Endodermal cell (in vitro differentiated cells): ENCODE data around the gene MRPL49. TPM values are rescaled to one million over a fixed set of nuclear protein-coding genes. Genes with fewer than 3 reads are reported as not detected.
"Not testable (repeated sequence)": the region's sequence is repeated elsewhere in the genome, so short reads cannot be mapped to it uniquely, and the experiment has no call there.

ENCODE experiments used
- DNase-seq: peaks from one replicate; pipeline ENCODE4 v3.0.0-alpha.2; 2017
- H3K27ac ChIP-seq: 2 replicates; pipeline ENCODE4 v1.5.1; 2013; ENCODE audit warnings: mild to moderate bottlenecking, low read depth, low read length, moderate library complexity
- H3K27me3 ChIP-seq: 2 replicates; pipeline ENCODE4 v1.6.1; 2013; ENCODE audit warnings: mild to moderate bottlenecking, low read length, moderate library complexity; ENCODE audit not compliant: insufficient read depth, control insufficient read depth, poor library complexity, severe bottlenecking
- H3K36me3 ChIP-seq: 2 replicates; pipeline ENCODE4 v1.7.0; 2013; ENCODE audit warnings: mild to moderate bottlenecking, low read length, moderate library complexity; ENCODE audit not compliant: control insufficient read depth, insufficient read depth
- H3K4me1 ChIP-seq: one replicate; pipeline ENCODE4 v1.7.0; 2013; ENCODE audit warnings: low read length; ENCODE audit not compliant: control insufficient read depth, insufficient read depth
- H3K4me3 ChIP-seq: 2 replicates; pipeline ENCODE4 v1.5.1; 2013; ENCODE audit warnings: mild to moderate bottlenecking, low read length, moderate library complexity
- H3K9ac ChIP-seq: 2 replicates; pipeline ENCODE4 v1.6.1; 2013; ENCODE audit warnings: mild to moderate bottlenecking, low read length, moderate library complexity; ENCODE audit not compliant: poor library complexity, severe bottlenecking; ENCODE audit errors: extremely low read depth
- H3K9me3 ChIP-seq: 2 replicates; pipeline ENCODE4 v1.6.1; 2013; ENCODE audit warnings: mild to moderate bottlenecking, low read length, moderate library complexity; ENCODE audit not compliant: control insufficient read depth
- H3K27ac Mint-ChIP-seq: 2 replicates; pipeline ENCODE4 v1.8.0; 2020; ENCODE audit warnings: mixed read lengths
- H3K27me3 Mint-ChIP-seq: 2 replicates; pipeline ENCODE4 v1.8.0; 2021; ENCODE audit warnings: mild to moderate bottlenecking, mixed read lengths; ENCODE audit not compliant: insufficient read depth
- H3K36me3 Mint-ChIP-seq: 2 replicates; pipeline ENCODE4 v1.8.0; 2020; ENCODE audit warnings: low read depth, mixed read lengths
- H3K4me1 Mint-ChIP-seq: 2 replicates; pipeline ENCODE4 v1.8.0; 2020; ENCODE audit warnings: mixed read lengths
- H3K4me3 Mint-ChIP-seq: 2 replicates; pipeline ENCODE4 v1.8.0; 2020; ENCODE audit warnings: mild to moderate bottlenecking, moderate library complexity, mixed read lengths
- H3K9me3 Mint-ChIP-seq: 2 replicates; pipeline ENCODE4 v1.8.0; 2020; ENCODE audit warnings: mild to moderate bottlenecking, mixed read lengths
- CTCF ChIP-seq: fragments of 200-600 bp; sonication (generic); conservative IDR thresholded peaks from 2 replicates; pipeline ENCODE4 v1.5.0; 2021; ENCODE audit warnings: antibody characterized with exemption, mild to moderate bottlenecking
- WGBS, 2 experiments: methylation state at CpG; one replicate each; pipeline versions ENCODE4 v1.1.5 to v1.1.7; 2013; ENCODE audit warnings: missing lambda C conversion rate in 2 of 2, mixed read lengths in 1 of 2; ENCODE audit not compliant: insufficient coverage in 1 of 2, insufficient read length in 1 of 2; 5-methylcytosine and 5-hydroxymethylcytosine counted together
- total RNA-seq, 2 donors: library from RNA; stranded (reverse); fragmentation: NEBNext Ultra II Directional in 1 of 2; extraction: Animal tissue kit (Norgen Biotek cat#: 25700) in 1 of 2; gene quantifications; 2 replicates in 1 of 2; 3 replicates in 1 of 2; pipeline ENCODE4 v1.2.1, GENCODE V29; 2021

Gene MRPL49
- total RNA-seq, 2 donors from 2014 or later, result 53.9 to 56.6 TPM

- H3K4me3 Mint-ChIP-seq, result peak overlapping the region; percentile 75
- peaks cover 12% of the 10 kb centered on the region for H3K4me1 Mint-ChIP-seq
- Histone ChIP-seq H3K9ac (peak overlapping the region; percentile 90), H3K9me3 (no peaks in the 10 kb centered on the region), H3K4me1 (peaks cover 5% of the 10 kb centered on the region), H3K27me3 (no peaks in the 10 kb centered on the region), H3K27ac (peak overlapping the region; percentile 64), H3K4me3 (peak overlapping the region; percentile 85), H3K36me3 (peaks cover 61% of the 10 kb centered on the region)
- no peak for TF ChIP-seq CTCF
- peak overlapping the region; percentile 92 for H3K27ac Mint-ChIP-seq
- no peaks in the 10 kb centered on the region for H3K27me3 Mint-ChIP-seq
- peaks cover 29% of the 10 kb centered on the region for H3K36me3 Mint-ChIP-seq
- 36 to 37% methylated on average over 63 to 68 of the region's 68 CpGs for WGBS, 2 experiments
- no peaks in the 10 kb centered on the region for H3K9me3 Mint-ChIP-seq
- peak; percentile 80 for DNase-seq
Measured at GRCh38 chr11:65116370-65117205, 5.5 kb upstream of the MRPL49 start.

GRCh38 chr11:65117206-65118096 lies 4.7 kb upstream of the MRPL49 start, which contains the start of gene ZNHIT2:
Gene ZNHIT2, minus strand, starts transcription at chr11:65117701. Its CDS starts 48 bp downstream, at chr11:65117653.
- WGBS, 2 experiments, result 1 to 3% methylated on average over 56 to 89 of the region's 89 CpGs
- Mint-ChIP-seq H3K9me3 (no peaks in the 10 kb centered on the region), H3K27ac (peak within 1 kb of the TSS; percentile 92), H3K36me3 (peaks cover 33% of the 10 kb centered on the region), H3K4me1 (peaks cover 12% of the 10 kb centered on the region), H3K27me3 (no peaks in the 10 kb centered on the region), H3K4me3 (peak within 1 kb of the TSS; percentile 75)
- peak within 1 kb of the TSS; percentile 64 for H3K27ac ChIP-seq
- H3K36me3 ChIP-seq, result peaks cover 61% of the 10 kb centered on the region
- peak; percentile 97 for TF ChIP-seq CTCF
- H3K4me1 ChIP-seq, result peaks cover 5% of the 10 kb centered on the region
- no peaks in the 10 kb centered on the region for H3K9me3 ChIP-seq
- peak; percentile 100 for DNase-seq
- H3K4me3 ChIP-seq, result peak within 1 kb of the TSS; percentile 85
- H3K9ac ChIP-seq, result peak within 1 kb of the TSS; percentile 90
- no peaks in the 10 kb centered on the region for H3K27me3 ChIP-seq

GRCh38 chr11:65118097-65118837 lies 3.9 kb upstream of the MRPL49 start:
- H3K36me3 ChIP-seq, result peaks cover 61% of the 10 kb centered on the region
- 87 to 89% methylated on average over 17 to 18 of the region's 18 CpGs for WGBS, 2 experiments
- H3K4me3 ChIP-seq, result peak overlapping the region; percentile 85
- H3K4me1 ChIP-seq, result peaks cover 5% of the 10 kb centered on the region
- H3K9me3 ChIP-seq, result no peaks in the 10 kb centered on the region
- no peaks in the 10 kb centered on the region for H3K27me3 Mint-ChIP-seq
- no peak for TF ChIP-seq CTCF
- DNase-seq, result peak; percentile 43
- no peak overlapping the region for H3K9ac ChIP-seq
- no peaks in the 10 kb centered on the region for H3K27me3 ChIP-seq
- H3K27ac ChIP-seq, result peak overlapping the region; percentile 41
- peak overlapping the region; percentile 75 for H3K4me3 Mint-ChIP-seq
- H3K9me3 Mint-ChIP-seq, result no peaks in the 10 kb centered on the region
- H3K36me3 Mint-ChIP-seq, result peaks cover 33% of the 10 kb centered on the region
- peaks cover 12% of the 10 kb centered on the region for H3K4me1 Mint-ChIP-seq
- H3K27ac Mint-ChIP-seq, result peak overlapping the region; percentile 89

- H3K9ac ChIP-seq, H3K4me1 ChIP-seq, H3K9me3 Mint-ChIP-seq, H3K4me3 ChIP-seq, DNase-seq, H3K4me1 Mint-ChIP-seq, H3K4me3 Mint-ChIP-seq, H3K27me3 ChIP-seq, H3K27me3 Mint-ChIP-seq, H3K9me3 ChIP-seq, H3K27ac ChIP-seq: not testable (repeated sequence)
- 94 to 97% methylated on average over 9 to 18 of the region's 18 CpGs for WGBS, 2 experiments
- peaks cover 60% of the 10 kb centered on the region for H3K36me3 ChIP-seq
- Mint-ChIP-seq H3K36me3 (peaks cover 33% of the 10 kb centered on the region), H3K27ac (peak overlapping the region; percentile 75)
Measured at GRCh38 chr11:65118891-65119669, 3.0 kb upstream of the MRPL49 start.
